Astrocyte of the spinal cord (primary cell): Measurements from ENCODE around the gene TMEM40.
"Not testable (repeated sequence)": the region's sequence is repeated elsewhere in the genome, so short reads cannot be mapped to it uniquely, and the experiment has no call there.

Experiments
- DNase-seq: peaks from one replicate; pipeline ENCODE4 v3.0.0; 2011; ENCODE audit warnings: low read depth, low spot score
- H3K4me3 ChIP-seq: 2 replicates; pipeline ENCODE4 v1.5.1; 2011; ENCODE audit warnings: low read depth, mild to moderate bottlenecking, low read length, moderate library complexity
- CTCF ChIP-seq: IDR thresholded peaks from 2 replicates; pipeline ENCODE4 v1.5.1; 2012; ENCODE audit warnings: low read depth, mild to moderate bottlenecking, low read length, inconsistent platforms
- in situ Hi-C: cut with HindIII; loops from 2 replicates; pipeline ENCODE4 v1.10.0; 2017; ENCODE audit warnings: low sequenced_read_pairs

The TMEM40 gene

GRCh38 chr3:12787346-12787745, 28.3 kb upstream of the TMEM40 start:
- TF ChIP-seq CTCF = peak; percentile 15
- in situ Hi-C loops, H3K4me3 ChIP-seq, DNase-seq: not testable (repeated sequence)

GRCh38 chr3:12785096-12785495, 26.0 kb upstream of the TMEM40 start:
- no peak for DNase-seq
- TF ChIP-seq CTCF = no peak
- in situ Hi-C loops = no loop called here
- no peak overlapping the region for H3K4me3 ChIP-seq

GRCh38 chr3:12782172-12782815, 23.2 kb upstream of the TMEM40 start:
- no peak overlapping the region for H3K4me3 ChIP-seq
- TF ChIP-seq CTCF = no peak
- in situ Hi-C loops = no loop called here
- DNase-seq = peak; percentile 47

GRCh38 chr3:12780751-12781150, 21.7 kb upstream of the TMEM40 start:
- no peak for TF ChIP-seq CTCF
- no peak overlapping the region for H3K4me3 ChIP-seq
- DNase-seq = no peak
- in situ Hi-C loops = no loop called here

GRCh38 chr3:12777171-12777570, 18.1 kb upstream of the TMEM40 start:
- in situ Hi-C loops = no loop called here
- no peak for TF ChIP-seq CTCF
- DNase-seq = no peak
- no peak overlapping the region for H3K4me3 ChIP-seq

GRCh38 chr3:12775970-12776369, 16.9 kb upstream of the TMEM40 start:
- DNase-seq, in situ Hi-C loops, H3K4me3 ChIP-seq: not testable (repeated sequence)

- no peak for TF ChIP-seq CTCF
- no peak overlapping the region for H3K4me3 ChIP-seq
- in situ Hi-C loops = no loop called here
- DNase-seq = no peak
Observed at GRCh38 chr3:12775226-12775625, 16.2 kb upstream of the TMEM40 start.
